ENCODE measurements around the gene TGOLN2.
A peak's percentile ranks its signal among the peaks of the same experiment; 100 is the strongest.
"Not testable (repeated sequence)": the region's sequence is repeated elsewhere in the genome, so short reads cannot be mapped to it uniquely, and the experiment has no call there.

The TGOLN2 gene

DNA sequence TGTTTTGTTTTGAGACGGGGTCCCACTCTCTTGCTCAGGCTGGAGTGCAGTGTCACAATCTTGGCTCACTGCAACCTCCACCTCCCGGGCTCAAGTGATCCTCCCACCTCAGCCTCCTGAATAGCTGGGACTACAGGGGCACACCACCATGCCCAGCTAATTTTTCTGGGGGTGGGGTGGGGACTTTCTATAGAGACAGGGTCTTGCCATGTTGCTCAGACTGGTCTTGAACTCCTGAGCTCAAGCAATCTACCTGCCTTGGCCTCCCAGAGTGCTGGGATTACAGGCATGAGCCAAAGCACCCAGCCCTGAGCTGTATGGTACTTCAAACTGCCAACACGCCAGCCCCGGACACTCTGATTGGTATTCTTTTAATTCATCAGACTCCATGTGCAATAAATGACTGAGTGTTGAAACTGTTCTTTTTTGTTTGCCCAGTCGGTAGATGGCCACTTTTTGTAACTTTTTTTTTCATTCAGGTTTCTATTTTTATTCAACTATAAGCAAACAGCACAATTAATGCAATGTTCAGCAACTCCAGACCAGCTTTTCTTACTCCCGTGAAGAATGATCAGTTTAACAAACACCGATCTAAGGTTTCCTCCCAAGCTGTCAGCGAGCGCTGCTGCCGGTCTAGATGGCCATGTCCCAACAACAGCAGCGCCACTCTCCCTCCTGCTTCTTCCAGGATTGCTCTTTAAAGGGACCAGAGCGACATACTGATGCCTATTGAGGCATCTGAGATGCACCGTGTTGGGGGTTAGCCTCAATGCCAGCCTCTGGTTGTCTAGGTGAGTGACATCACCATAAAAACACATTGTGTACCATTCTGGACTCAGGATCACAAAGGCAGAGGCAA lies 12.5 kb upstream of the TGOLN2 start:
- no peak for DNase-seq (ENCODE audit: low read depth in 2 of 2)

DNA sequence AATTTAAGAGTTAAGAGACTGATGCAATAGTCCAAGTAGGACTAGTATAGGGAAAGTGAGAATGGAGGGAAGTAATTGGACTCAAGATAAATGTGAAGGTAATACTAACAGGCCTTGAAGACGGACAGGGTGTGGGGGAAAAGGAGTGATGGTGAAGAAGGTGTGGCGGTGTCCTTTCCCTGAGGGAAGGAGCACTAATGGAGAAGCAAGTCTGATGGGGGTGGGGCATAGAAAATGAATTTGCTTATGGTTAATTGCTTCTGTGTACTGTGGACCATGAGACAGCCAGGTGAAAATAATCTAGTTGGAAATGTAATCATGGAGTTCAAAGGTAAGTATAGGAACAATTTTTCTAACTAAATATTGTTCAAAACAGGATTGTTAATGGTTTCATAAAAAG lies 7.1 kb upstream of the TGOLN2 start:
- no peak for DNase-seq (ENCODE audit: low read depth in 2 of 2)

DNA sequence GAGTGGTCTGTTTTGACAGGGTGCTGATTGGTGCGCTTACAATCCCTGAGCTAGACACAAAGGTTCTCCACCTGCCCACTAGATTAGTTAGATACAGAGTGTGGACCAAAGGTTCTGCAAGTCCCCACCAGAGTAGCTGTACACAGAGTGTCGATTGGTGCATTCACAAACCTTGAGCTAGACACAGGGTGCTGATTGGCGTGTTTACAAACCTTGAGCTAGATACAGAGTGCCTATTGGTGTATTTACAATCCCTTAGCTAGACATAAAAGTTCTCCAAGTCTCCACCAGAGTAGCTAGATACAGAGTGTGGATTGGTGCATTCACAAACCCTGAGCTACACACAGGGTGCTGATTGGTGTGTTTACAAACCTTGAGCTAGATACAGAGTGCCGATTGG lies 6.1 kb upstream of the TGOLN2 start:
- DNase-seq (ENCODE audit: low read depth in 2 of 2) = not testable (repeated sequence)

DNA sequence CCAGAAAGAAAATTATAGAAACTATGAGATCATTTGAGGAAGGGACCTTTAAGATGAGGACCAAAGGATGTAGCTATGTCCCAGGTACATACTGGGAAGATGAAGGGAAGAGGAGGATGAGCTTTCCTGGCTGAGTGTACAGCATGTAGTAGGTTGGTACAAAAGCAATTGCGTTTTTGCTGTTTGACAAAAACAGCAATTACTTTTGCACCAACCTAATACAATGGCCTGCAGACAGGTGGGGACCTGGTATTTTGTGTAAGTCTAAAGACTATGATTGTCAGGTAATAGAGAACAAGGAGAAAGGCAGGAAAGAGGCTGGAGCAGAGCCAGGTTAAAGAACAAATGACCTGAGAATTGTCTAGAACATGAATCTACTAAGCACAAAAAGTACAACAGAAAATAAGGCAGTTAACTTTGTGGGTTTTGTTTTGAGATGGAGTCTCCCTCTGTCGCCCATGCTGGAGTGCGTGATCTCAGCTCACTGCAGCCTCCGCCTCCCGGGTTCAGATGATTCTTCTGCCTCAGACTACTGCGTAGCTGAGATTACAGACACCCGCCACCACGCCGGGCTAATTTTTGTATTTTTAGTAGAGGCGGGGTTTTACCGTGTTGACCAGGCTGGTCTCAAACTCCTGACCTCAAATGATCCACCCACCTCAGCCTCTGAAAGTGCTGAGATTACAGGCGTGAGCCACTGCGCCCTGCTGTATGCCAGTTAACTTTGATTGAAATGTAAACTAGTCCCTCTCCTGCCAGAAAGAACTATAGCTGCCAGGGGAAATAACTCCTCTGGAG lies 3.2 kb upstream of the TGOLN2 start:
- DNase-seq (ENCODE audit: low read depth in 2 of 2) = no peak

DNA sequence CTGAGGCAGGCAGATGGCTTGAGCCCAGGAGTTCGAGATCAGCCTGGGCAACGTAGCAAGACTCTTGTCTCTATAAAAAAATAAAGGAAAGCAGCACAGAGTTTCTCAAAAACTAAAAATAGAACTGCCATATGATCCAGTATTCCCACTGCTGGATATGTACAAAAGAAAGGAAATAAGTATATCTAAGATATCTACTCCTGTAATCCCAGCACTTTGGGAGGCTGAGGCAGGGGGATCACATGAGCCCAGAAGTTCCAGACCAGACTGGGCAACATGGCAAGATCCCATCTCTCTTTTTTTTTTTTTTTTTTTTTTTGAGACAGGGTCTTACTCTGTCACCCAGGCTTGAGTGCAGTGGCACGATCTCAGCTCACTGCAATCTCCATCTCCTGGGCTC lies 1.9 kb upstream of the TGOLN2 start:
- DNase-seq (ENCODE audit: low read depth in 2 of 2) = not testable (repeated sequence)

DNA sequence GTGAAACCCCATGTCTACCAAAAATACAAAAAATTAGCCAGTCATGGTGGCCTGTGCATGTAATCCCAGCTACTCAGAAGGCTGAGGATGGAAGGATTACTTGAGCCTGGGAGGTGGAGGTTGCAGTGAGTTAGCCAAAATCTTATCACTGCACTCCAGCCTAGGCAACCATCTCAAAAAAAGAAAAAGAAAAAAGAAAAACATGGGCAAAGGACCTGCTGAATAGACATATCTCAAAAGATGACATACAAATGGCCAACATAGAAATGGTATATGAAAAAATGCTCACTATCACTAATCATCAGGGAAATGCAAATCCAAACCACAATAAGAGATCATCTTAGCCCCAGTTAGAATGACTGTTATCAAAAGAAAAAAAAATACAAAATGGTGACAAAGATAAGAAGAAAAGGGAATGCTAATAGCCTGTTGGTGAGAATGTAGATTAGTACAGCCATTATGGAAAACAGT lies 1.4 kb upstream of the TGOLN2 start:
- DNase-seq (ENCODE audit: low read depth in 2 of 2) = no peak

DNA sequence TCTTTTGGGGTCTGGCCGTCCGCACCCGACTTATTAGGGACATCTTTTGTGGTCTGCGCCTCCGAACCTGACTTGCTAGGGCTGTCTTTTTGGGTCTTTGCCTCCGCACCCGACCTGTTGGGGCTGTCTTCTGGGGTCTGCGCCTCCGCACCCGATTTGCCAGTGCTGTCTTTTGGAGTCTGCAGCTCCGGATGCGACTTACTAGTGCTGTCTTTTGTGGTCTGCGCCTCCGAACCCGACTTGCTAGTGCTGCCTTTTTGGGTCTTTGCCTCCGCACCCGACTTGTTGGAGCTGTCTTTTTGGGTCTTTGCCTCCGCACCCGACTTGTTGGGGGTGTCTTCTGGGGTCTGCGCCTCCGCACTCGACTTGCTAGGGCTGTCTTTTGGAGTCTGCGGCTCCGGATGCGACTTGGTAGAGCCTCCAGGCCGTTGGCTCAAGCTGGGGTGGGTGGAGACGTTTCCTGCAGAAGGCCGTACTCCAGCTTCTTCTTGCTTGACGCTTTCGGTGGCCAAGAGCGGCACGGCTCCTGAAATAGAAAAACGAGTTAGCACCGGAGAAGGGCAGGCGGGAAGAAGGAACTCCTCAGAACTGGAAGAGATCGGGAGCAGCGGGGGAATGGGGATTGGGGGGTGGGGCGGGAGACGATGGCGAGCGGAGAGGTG lies 498 bp downstream of the TGOLN2 start:
- peak in 1 of 2 experiments; percentile 1 for DNase-seq (ENCODE audit: low read depth in 2 of 2)

DNA sequence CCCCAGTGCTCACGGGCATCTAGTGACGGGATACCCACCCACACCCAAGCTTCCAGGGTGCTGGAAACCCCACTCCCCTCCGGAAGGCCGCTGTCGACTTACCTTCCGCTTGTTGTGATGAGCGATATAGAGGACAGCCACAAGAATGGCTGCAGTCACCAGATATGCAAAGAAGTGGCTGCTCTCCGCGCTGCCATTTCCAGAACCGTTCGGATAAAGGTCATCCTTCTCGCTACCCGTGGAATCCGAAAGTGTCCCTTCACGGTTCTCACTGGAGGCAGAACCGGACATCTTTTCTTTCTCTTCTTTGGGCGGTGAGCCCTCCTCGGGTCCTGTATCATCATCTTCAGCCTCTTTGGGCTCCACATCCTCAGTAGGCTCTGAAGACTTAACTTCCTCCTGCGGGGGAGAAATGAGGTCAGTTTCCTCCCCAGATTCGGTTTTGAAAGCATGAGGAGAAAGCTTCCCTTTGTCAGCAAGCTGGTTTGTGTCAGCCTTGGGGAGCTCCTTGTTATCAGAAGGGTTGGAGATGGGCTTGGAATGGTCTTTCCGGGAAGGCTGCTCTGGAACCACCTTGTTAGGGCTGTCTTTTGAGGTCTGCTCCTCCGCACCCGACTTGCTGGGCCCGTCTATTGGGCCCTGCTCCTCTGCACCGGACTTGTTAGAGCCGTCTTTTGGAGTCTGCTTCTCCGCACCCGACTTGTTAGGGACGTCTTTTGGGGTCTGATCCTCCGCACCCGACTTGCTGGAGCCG lies 1.2 kb downstream of the TGOLN2 start:
- DNase-seq (ENCODE audit: low read depth in 2 of 2) = no peak

DNA sequence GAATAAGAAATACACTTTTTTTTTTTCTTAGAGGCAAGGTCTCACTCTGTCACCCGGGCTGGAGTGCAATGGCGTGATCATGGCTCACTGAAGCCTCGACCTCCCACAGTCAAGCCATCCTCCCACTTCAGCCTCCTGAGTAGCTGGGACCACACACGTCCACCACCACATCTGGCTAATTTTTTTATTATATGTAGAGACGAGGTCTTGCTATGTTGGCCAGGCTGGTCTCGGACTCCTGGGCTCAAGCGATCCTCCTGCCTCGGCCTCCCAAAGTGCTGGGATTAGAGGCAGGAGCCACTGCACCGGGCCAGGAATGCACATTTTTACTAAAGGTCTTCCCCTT lies 2.4 kb downstream of the TGOLN2 start:
- DNase-seq (ENCODE audit: low read depth in 2 of 2) = no peak

DNA sequence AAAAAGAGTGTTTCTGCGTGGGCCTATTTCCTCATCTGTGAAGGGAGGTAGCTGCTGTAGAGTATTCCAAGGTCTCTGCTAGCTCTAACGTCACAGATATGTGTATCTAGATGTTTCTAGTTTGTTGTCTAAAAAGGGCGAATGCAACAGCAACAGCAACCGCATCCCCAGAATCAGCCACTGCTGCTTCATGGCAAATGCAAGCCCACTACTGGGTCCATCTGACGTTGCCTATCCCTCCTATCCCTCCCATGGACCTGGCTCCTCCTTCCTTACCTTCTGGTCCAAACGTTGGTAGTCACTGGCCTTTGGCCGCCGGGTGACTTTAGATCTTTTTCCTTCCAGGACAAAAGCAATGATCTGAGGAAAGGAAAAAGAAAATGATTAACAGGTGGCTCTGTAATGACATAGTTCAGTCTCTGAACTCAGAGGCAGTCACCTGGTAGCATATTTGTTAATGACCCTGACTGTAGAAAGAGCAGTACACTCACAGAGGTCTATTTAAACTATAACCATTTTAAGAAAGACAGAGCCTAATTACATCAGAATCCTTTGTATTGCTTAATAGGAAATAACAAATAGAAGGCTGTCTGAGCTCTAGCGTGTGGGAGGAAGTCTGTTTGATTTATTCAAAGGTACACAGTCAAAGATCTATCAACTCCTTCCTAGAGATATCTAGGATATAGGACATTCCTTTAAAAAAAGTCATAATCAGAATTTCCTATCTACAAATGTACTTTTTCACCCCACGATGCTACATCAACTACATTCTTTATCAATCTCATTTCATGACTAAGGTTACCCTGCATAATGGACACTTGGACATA lies 2.9 kb downstream of the TGOLN2 start:
- no peak for DNase-seq (ENCODE audit: low read depth in 2 of 2)

DNA sequence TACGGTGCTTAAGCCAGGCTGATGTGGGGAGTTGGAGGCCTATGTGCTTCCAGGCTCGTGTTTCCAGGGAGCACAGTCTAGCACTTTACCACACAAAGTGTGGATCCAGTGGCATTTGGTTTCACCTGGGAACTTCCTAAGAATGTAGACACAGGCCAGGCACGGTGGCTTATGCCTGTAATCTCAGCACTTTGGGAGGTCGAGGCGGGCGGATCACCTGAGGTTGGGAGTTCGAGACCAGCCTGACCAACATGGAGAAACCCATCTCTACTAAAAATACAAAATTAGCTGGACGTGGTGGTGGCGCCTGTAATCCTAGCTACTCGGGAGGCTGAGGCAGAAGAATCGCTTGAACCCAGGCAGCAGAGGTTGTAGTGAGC lies 3.8 kb downstream of the TGOLN2 start:
- DNase-seq (ENCODE audit: low read depth in 2 of 2) = not testable (repeated sequence)

DNA sequence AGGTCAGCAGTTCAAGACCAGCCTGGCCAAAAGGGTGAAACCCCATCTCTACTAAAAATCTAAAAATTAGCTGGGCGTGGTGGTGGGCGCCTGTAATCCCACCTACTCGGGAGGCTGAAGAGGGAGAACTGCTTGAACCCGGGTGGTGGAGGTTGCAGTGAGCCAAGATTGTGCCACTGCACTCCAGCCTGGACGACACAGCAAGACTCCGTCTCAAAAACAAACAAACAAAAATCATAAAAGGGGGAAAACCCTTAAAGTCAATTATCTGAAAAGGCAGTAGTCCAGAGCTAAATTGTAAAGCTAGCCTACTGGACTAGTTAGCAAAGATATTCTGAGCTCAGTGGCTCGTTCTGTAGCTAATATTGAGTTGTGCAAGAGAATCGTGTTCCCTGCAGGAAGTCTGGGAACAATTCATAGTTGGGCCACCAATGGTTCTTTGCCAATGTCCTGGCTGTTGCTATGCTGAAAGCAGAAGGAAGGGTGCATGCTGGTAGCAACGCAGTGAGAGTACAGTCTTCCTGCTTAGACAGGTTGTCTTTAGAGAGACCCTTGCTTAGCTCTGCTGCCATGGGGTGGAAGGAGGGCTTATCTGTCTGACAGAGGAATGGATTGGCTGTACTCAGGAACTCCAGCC lies 4.3 kb downstream of the TGOLN2 start:
- DNase-seq (ENCODE audit: low read depth in 2 of 2) = no peak

DNA sequence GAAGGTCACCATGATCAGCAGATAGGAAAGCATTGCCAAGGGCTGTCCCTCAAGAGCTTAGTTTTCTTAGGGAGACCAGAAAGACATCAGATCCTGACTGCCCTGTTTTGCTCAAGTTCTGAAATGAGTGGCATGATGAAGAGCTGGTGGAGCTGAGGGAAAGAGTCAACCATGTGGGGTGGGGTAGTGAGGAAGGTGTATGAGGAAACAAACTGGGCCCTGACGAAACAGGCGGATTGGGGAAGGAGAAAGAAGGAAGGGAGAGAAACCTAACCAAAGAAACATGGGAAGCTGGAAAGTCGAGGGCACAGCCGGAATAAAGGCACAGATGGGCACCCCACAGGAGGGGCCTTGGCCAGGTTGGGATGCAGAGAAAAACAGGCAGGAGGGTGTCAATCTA lies 8.0 kb downstream of the TGOLN2 start:
- no peak for DNase-seq (ENCODE audit: low read depth in 2 of 2)

DNA sequence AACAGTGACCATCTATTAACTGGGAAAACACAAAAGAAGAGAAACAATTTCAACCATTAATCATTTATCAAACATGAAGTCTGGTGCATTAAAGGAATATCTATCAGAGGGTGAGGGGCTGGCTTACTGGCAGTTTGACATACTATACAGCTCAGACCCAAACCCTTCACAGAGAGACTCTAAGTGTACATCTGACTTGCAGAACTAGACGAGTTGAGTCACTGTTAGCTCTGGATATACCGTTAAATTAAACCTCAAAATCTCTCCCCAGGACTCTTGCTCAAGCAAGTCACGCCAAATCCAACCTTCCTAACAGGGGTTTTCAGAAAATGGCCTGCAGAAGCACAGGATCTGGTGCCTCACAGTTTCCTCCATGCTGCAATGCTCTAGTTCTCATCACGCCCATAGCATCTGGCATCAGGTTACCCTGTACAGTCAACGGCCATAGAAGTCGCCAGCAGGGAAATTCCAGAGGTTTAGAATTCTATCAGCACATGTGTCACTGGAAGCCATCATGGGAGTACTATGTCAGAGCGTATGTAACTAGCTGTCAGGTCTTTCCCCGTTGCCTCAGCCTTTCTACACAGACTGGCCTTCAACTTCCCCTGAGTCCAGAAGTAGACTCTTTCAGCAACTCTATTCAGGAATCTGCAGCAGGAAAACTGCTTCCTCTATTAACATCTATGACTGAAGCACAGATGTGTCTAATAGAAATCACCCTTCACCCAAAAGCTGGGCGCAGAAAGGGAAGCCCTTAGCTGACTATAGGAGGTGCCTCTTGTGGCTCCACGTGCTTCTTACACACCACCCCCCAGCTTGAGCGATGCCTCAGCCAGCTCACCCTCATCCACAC lies 9.3 kb downstream of the TGOLN2 start:
- peak; percentile 45 to 53 for DNase-seq (ENCODE audit: low read depth in 2 of 2)

DNA sequence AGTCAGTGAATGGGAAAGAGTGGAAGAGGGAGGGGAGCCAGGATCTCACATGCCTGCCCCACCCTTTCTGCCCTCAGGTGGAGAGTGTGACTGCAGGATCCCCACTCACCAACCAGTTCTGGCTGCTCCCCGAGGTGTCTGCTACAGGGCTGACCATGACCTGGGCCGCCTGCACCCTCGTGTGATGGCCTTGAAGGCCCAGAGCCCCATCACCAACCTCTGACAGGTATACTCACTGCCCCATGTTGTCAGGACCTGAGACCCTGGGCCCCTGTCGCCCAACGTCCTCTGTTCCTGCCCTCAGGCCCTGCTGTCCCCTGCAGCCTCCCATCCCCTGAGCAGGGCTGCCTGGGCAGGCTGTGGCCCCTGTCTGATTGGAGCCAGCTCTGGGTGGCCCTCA lies 11.9 kb downstream of the TGOLN2 start:
- DNase-seq (ENCODE audit: low read depth in 2 of 2) = not testable (repeated sequence)

DNA sequence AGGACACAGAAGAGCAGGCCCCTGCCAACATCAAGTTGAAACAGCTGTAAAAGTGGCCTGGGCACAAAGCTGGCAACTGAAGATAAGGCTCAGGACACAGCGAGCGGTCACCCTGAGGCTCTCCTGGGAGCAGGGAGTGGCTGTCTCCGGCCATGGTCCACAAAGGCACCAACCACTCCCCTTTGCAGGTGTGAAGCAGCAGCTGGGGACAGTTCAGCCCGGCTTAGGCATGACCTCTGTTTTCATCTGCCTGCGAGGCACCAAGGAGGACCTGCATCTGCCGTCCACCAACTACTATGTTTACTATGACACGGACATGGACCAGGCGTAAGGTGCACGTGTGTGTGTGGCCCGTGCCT lies 12.9 kb downstream of the TGOLN2 start:
- DNase-seq (ENCODE audit: low read depth in 2 of 2) = no peak

DNA sequence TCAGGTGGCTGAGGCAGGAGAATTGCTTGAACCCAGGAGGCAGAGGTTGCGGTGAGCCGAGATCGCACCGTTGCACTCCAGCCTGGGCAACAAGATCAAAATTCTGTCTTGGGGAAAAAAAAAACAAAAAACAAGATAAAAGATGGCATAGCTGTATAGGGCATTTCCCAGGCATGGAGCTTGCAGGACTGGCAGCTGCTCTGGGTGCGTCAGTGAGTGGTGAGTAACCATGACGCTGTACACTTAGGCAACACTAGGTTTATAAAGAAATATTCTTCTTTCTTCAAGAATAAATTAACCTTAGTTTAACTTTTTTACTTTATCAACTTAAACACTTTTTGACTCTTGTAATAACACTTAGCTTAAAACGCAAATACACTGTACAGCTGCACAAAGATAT lies 15.4 kb downstream of the TGOLN2 start:
- DNase-seq (ENCODE audit: low read depth in 2 of 2) = no peak

DNA sequence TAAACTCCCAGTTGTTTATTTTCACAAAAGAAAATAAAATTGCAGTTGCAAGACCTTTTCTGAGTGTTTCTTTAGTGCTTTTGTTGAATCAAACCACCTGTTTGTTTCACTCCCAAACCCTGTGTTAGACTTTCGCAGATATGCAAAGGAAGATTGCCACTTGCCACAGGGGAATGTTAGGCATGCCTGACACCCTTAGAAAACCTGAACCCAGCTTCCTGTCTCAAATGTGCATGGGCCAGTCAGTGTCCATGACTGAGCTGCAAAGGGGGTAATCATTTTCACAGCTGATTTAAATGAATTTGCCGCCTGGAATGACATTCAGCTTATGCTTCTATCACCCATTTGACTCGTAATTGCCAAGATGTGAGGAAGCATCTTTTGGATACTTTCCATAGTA lies 17.5 kb downstream of the TGOLN2 start:
- DNase-seq (ENCODE audit: low read depth in 2 of 2) = no peak

DNA sequence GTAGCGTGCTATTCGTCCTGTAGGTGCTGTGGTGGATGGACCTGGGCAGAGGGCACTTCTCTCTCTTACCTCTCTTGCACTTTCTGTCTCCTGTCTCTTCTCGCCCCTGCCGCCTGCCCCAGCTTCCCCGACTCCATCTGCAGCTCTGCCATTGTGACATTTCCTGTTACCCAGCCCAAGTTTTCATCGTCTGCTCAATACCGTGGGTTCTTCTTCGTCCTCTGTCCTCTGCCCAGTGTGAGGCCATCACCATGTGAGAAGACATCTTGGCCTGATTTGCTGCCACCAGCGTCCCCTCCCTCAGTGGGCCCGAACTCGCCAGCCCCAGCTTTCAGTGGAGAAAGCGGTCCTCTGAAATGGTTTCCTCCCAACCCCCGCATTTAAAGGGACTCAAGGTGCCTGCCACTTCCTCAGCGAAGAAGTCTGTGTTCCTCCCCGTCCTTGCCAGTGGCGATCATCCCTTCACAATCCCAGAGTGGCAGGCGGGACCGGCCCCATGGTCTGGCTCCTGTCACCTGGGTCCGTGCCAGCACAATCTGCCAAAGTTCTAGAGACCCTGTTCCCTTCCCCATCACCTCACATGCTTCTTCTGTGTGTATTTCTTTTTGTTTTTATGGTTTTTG lies 18.0 kb downstream of the TGOLN2 start:
- no peak for DNase-seq (ENCODE audit: low read depth in 2 of 2)

Measured in fibroblast of skin of left biceps (primary cell).